ENCODE results near the gene CYP24A1. TPM values are rescaled to one million over a fixed set of nuclear protein-coding genes. Genes with fewer than 3 reads are reported as not detected.
A peak's percentile ranks its signal among the peaks of the same experiment; 100 is the strongest.

CYP24A1 gene
- total RNA-seq, 1 donor from 2014 or later = not detected

- intact Hi-C loops (cut with micrococcal nuclease) = no loop called here
- H3K4me1 Mint-ChIP-seq (ENCODE audit: low read depth) = no peaks in the 10 kb centered on the region
- H3K27ac Mint-ChIP-seq = no peak overlapping the region
- no peak for DNase-seq (ENCODE audit: low spot score)
- no peaks in the 10 kb centered on the region for H3K9me3 Mint-ChIP-seq
- no peaks in the 10 kb centered on the region for H3K36me3 Mint-ChIP-seq (ENCODE audit: low read depth)
- H3K4me3 Mint-ChIP-seq (ENCODE audit: low read depth) = no peak overlapping the region
- H3K27me3 Mint-ChIP-seq (ENCODE audit: low read depth) = peaks cover 49% of the 10 kb centered on the region
These were observed 6.2 kb upstream of the CYP24A1 start for GRCh38 chr20:54179946-54180345.

DNA sequence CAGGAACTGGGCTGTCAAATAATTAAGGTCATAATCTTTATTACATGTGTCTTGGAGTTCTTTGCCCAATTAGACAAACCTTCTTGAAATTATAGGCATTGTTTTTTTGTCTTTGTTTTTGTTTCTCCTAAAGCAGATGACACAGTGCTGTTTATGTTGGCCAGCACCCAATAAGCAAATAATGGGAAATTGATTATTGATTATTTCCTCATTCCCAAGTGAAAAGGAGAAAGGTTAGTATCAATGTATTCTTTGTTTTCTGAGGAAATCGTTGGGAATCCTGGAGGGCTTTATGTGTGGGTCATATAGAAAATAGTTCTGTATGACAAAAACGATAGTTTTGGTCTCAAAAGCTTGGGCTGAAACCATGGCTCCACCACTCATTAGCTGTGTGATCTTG, 4.5 kb upstream of the CYP24A1 start:
- H3K4me3 Mint-ChIP-seq (ENCODE audit: low read depth) = no peak overlapping the region
- H3K27me3 Mint-ChIP-seq (ENCODE audit: low read depth) = peaks cover 54% of the 10 kb centered on the region
- no peak overlapping the region for H3K27ac Mint-ChIP-seq
- intact Hi-C loops (cut with micrococcal nuclease) = no loop called here
- H3K9me3 Mint-ChIP-seq = no peaks in the 10 kb centered on the region
- H3K4me1 Mint-ChIP-seq (ENCODE audit: low read depth) = peaks cover 5% of the 10 kb centered on the region
- no peaks in the 10 kb centered on the region for H3K36me3 Mint-ChIP-seq (ENCODE audit: low read depth)
- no peak for DNase-seq (ENCODE audit: low spot score)

GRCh38 chr20:54177378-54177777, 3.6 kb upstream of the CYP24A1 start:
- no peak for DNase-seq (ENCODE audit: low spot score)
- no peaks in the 10 kb centered on the region for H3K36me3 Mint-ChIP-seq (ENCODE audit: low read depth)
- intact Hi-C loops (cut with micrococcal nuclease) = no loop called here
- H3K4me3 Mint-ChIP-seq (ENCODE audit: low read depth) = no peak overlapping the region
- H3K27ac Mint-ChIP-seq = no peak overlapping the region
- H3K4me1 Mint-ChIP-seq (ENCODE audit: low read depth) = peaks cover 5% of the 10 kb centered on the region
- peaks cover 53% of the 10 kb centered on the region for H3K27me3 Mint-ChIP-seq (ENCODE audit: low read depth)
- H3K9me3 Mint-ChIP-seq = no peaks in the 10 kb centered on the region

DNA sequence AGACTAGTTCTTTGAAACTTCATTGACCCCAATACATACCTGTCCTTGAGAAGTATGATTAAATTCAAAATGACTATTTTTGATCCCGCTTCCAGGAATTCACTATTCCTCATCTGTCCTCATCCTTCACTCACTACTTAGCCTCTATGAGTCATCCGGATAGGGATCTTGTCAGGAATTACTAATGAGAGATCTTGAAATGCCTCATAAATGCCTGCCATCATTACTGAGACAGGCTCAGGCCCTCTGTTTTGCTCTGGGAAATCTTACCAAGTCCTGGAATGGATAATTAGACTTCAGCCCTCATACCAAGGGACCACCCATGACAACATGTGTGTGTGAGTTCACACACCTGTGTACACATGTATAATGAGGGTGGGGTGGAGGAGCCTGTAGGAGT, 2.8 kb upstream of the CYP24A1 start:
- intact Hi-C loops (cut with micrococcal nuclease) = no loop called here
- H3K27ac Mint-ChIP-seq = no peak overlapping the region
- H3K4me1 Mint-ChIP-seq (ENCODE audit: low read depth) = peaks cover 5% of the 10 kb centered on the region
- no peaks in the 10 kb centered on the region for H3K9me3 Mint-ChIP-seq
- no peaks in the 10 kb centered on the region for H3K36me3 Mint-ChIP-seq (ENCODE audit: low read depth)
- no peak for DNase-seq (ENCODE audit: low spot score)
- no peak overlapping the region for H3K4me3 Mint-ChIP-seq (ENCODE audit: low read depth)
- H3K27me3 Mint-ChIP-seq (ENCODE audit: low read depth) = peaks cover 61% of the 10 kb centered on the region

GRCh38 chr20:54174457-54175175, 830 bp upstream of the CYP24A1 start:
- Mint-ChIP-seq H3K4me1 (ENCODE audit: low read depth) (peaks cover 5% of the 10 kb centered on the region), H3K9me3 (no peaks in the 10 kb centered on the region), H3K27me3 (ENCODE audit: low read depth) (peaks cover 66% of the 10 kb centered on the region), H3K27ac (no peak overlapping the region), H3K36me3 (ENCODE audit: low read depth) (no peaks in the 10 kb centered on the region), H3K4me3 (ENCODE audit: low read depth) (peak overlapping the region; percentile 21)
- intact Hi-C loops (cut with micrococcal nuclease) = no loop called here
- no peak for DNase-seq (ENCODE audit: low spot score)

- intact Hi-C loops (cut with micrococcal nuclease) = no loop called here
- Mint-ChIP-seq H3K27ac (no peak overlapping the region), H3K36me3 (ENCODE audit: low read depth) (no peaks in the 10 kb centered on the region), H3K4me3 (ENCODE audit: low read depth) (no peak overlapping the region), H3K27me3 (ENCODE audit: low read depth) (peaks cover 76% of the 10 kb centered on the region), H3K9me3 (no peaks in the 10 kb centered on the region), H3K4me1 (ENCODE audit: low read depth) (peaks cover 5% of the 10 kb centered on the region)
- no peak for DNase-seq (ENCODE audit: low spot score)
These were observed 732 bp downstream of the CYP24A1 start for GRCh38 chr20:54172856-54173652.

GRCh38 chr20:54172532-54172855, 1.3 kb downstream of the CYP24A1 start:
- DNase-seq (ENCODE audit: low spot score) = no peak
- H3K27ac Mint-ChIP-seq = no peak overlapping the region
- H3K36me3 Mint-ChIP-seq (ENCODE audit: low read depth) = no peaks in the 10 kb centered on the region
- peaks cover 5% of the 10 kb centered on the region for H3K4me1 Mint-ChIP-seq (ENCODE audit: low read depth)
- no peak overlapping the region for H3K4me3 Mint-ChIP-seq (ENCODE audit: low read depth)
- H3K27me3 Mint-ChIP-seq (ENCODE audit: low read depth) = peaks cover 75% of the 10 kb centered on the region
- H3K9me3 Mint-ChIP-seq = no peaks in the 10 kb centered on the region
- intact Hi-C loops (cut with micrococcal nuclease) = no loop called here

GRCh38 chr20:54170963-54171362, 2.8 kb downstream of the CYP24A1 start:
- Mint-ChIP-seq H3K4me3 (ENCODE audit: low read depth) (no peak overlapping the region), H3K4me1 (ENCODE audit: low read depth) (peaks cover 5% of the 10 kb centered on the region), H3K27ac (no peak overlapping the region), H3K27me3 (ENCODE audit: low read depth) (peaks cover 75% of the 10 kb centered on the region), H3K9me3 (no peaks in the 10 kb centered on the region), H3K36me3 (ENCODE audit: low read depth) (no peaks in the 10 kb centered on the region)
- no peak for DNase-seq (ENCODE audit: low spot score)
- intact Hi-C loops (cut with micrococcal nuclease) = no loop called here

DNA sequence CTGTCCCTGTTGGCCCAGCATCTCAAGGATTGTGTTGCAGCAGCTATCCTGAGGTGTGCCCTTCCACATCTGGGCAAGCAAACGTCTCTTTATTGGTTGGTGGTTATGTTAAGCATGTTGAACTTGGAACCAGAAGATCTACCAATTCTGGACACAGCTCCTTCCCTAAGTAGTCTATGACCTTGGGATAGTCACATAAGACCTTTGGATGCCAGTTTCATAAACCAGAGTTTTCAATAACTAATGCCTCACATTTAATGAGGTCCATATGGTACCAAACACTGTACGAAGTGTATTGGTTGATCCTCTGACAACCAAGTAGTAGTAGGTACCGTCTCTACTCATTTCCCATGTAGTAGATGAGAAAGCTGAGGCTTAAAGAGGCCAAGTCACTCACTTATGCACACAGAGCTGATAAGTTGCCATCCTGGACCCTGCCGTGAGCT, 3.7 kb downstream of the CYP24A1 start:
- H3K36me3 Mint-ChIP-seq (ENCODE audit: low read depth) = no peaks in the 10 kb centered on the region
- no peak overlapping the region for H3K4me3 Mint-ChIP-seq (ENCODE audit: low read depth)
- H3K4me1 Mint-ChIP-seq (ENCODE audit: low read depth) = peaks cover 5% of the 10 kb centered on the region
- H3K27ac Mint-ChIP-seq = no peak overlapping the region
- intact Hi-C loops (cut with micrococcal nuclease) = no loop called here
- DNase-seq (ENCODE audit: low spot score) = no peak
- peaks cover 70% of the 10 kb centered on the region for H3K27me3 Mint-ChIP-seq (ENCODE audit: low read depth)
- no peaks in the 10 kb centered on the region for H3K9me3 Mint-ChIP-seq

- H3K27ac Mint-ChIP-seq = no peak overlapping the region
- H3K36me3 Mint-ChIP-seq (ENCODE audit: low read depth) = no peaks in the 10 kb centered on the region
- intact Hi-C loops (cut with micrococcal nuclease) = no loop called here
- H3K4me1 Mint-ChIP-seq (ENCODE audit: low read depth) = peaks cover 2% of the 10 kb centered on the region
- H3K9me3 Mint-ChIP-seq = no peaks in the 10 kb centered on the region
- DNase-seq (ENCODE audit: low spot score) = no peak
- peaks cover 62% of the 10 kb centered on the region for H3K27me3 Mint-ChIP-seq (ENCODE audit: low read depth)
- H3K4me3 Mint-ChIP-seq (ENCODE audit: low read depth) = no peak overlapping the region
These were observed 4.6 kb downstream of the CYP24A1 start for GRCh38 chr20:54168961-54169862.

GRCh38 chr20:54167909-54168872, 5.6 kb downstream of the CYP24A1 start:
- Mint-ChIP-seq H3K27ac (no peak overlapping the region), H3K4me3 (ENCODE audit: low read depth) (no peak overlapping the region), H3K27me3 (ENCODE audit: low read depth) (peaks cover 56% of the 10 kb centered on the region), H3K4me1 (ENCODE audit: low read depth) (no peaks in the 10 kb centered on the region), H3K36me3 (ENCODE audit: low read depth) (no peaks in the 10 kb centered on the region), H3K9me3 (no peaks in the 10 kb centered on the region)
- intact Hi-C loops (cut with micrococcal nuclease) = no loop called here
- no peak for DNase-seq (ENCODE audit: low spot score)

All from activated T-helper 2 cell treated with anti-CD3 and anti-CD28 coated beads, Interferon-gamma antibody, Interleukin-2, Interleukin-4, amounts not matched to agents 10 μg/mL and 5 μg/mL and 100 μg/mL, durations not matched to agents 14 hours and 24 hours and 36 hours (primary cell).